CD4-positive, alpha-beta T cell treated with Interleukin-15 for 1 hour (primary cell): ENCODE results near the gene COX4I2.
"Not testable (repeated sequence)": the region's sequence is repeated elsewhere in the genome, so short reads cannot be mapped to it uniquely, and the experiment has no call there.

Source experiments
- DNase-seq: peaks from one replicate; pipeline ENCODE4 v3.0.0-alpha.2; 2020

COX4I2 gene

GRCh38 chr20:31661625-31662371 lies 24.1 kb downstream of the COX4I2 start:
- peak; percentile 73 for DNase-seq

- DNase-seq = no peak
Observed at GRCh38 chr20:31662372-31662854, 24.7 kb downstream of the COX4I2 start.

- DNase-seq = no peak
Observed at GRCh38 chr20:31663524-31663837, 25.8 kb downstream of the COX4I2 start.

- DNase-seq = no peak
Observed at GRCh38 chr20:31663838-31664695, 26.4 kb downstream of the COX4I2 start.

- DNase-seq = no peak
Observed at GRCh38 chr20:31664696-31665354, 27.1 kb downstream of the COX4I2 start.

GRCh38 chr20:31665753-31666152 lies 28.0 kb downstream of the COX4I2 start:
- no peak for DNase-seq

- DNase-seq = peak; percentile 64
Observed at GRCh38 chr20:31666258-31667042, 28.7 kb downstream of the COX4I2 start.

- no peak for DNase-seq
Observed at GRCh38 chr20:31667315-31668285, 29.9 kb downstream of the COX4I2 start.

- not testable (repeated sequence) for DNase-seq
Observed at GRCh38 chr20:31668944-31669343, 31.2 kb downstream of the COX4I2 start.

GRCh38 chr20:31669876-31670275 lies 32.2 kb downstream of the COX4I2 start:
- no peak for DNase-seq

GRCh38 chr20:31670371-31671228 lies 32.9 kb downstream of the COX4I2 start:
- no peak for DNase-seq

- no peak for DNase-seq
Observed at GRCh38 chr20:31671324-31671723, 33.6 kb downstream of the COX4I2 start.

- DNase-seq = no peak
Observed at GRCh38 chr20:31673435-31673834, 35.7 kb downstream of the COX4I2 start.

- DNase-seq = no peak
Observed at GRCh38 chr20:31673943-31674463, 36.3 kb downstream of the COX4I2 start.

- peak; percentile 83 for DNase-seq
Observed at GRCh38 chr20:31674895-31675827, 37.4 kb downstream of the COX4I2 start.

GRCh38 chr20:31675828-31676608 lies 38.3 kb downstream of the COX4I2 start:
- DNase-seq = peak; percentile 88

- DNase-seq = no peak
Observed at GRCh38 chr20:31676609-31676989, 38.9 kb downstream of the COX4I2 start.

- DNase-seq = no peak
Observed at GRCh38 chr20:31677553-31678260, 40.0 kb downstream of the COX4I2 start.
